IPS-15b (cell line): ENCODE measurements around the gene HRAS.
A peak's percentile ranks its signal among the peaks of the same experiment; 100 is the strongest.

Experiments
- H3K27me3 ChIP-seq: one replicate; pipeline ENCODE4 v1.6.1; 2013; ENCODE audit warnings: low read length; ENCODE audit not compliant: control insufficient read depth, insufficient read depth
- H3K36me3 ChIP-seq: one replicate; pipeline ENCODE4 v1.6.1; 2013; ENCODE audit warnings: low read length; ENCODE audit not compliant: control insufficient read depth, insufficient read depth
- H3K4me1 ChIP-seq: one replicate; pipeline ENCODE4 v1.6.1; 2013; ENCODE audit warnings: mild to moderate bottlenecking, low read length; ENCODE audit not compliant: control insufficient read depth, insufficient read depth
- H3K4me3 ChIP-seq: one replicate; pipeline ENCODE4 v1.5.1; 2013; ENCODE audit warnings: low read depth, low read length
- H3K9ac ChIP-seq: one replicate; pipeline ENCODE4 v1.6.1; 2013; ENCODE audit warnings: low read depth, mild to moderate bottlenecking, low read length
- H3K9me3 ChIP-seq: one replicate; pipeline ENCODE4 v1.6.1; 2013; ENCODE audit warnings: mild to moderate bottlenecking, low read length; ENCODE audit not compliant: control insufficient read depth, insufficient read depth

The HRAS gene

GRCh38 chr11:545171-545570, 9.8 kb upstream of the HRAS start:
- Histone ChIP-seq H3K9me3 (no peaks in the 10 kb centered on the region), H3K27me3 (no peaks in the 10 kb centered on the region), H3K9ac (no peak overlapping the region), H3K36me3 (no peaks in the 10 kb centered on the region), H3K4me3 (no peak overlapping the region), H3K4me1 (no peaks in the 10 kb centered on the region)

- Histone ChIP-seq H3K4me1 (no peaks in the 10 kb centered on the region), H3K27me3 (no peaks in the 10 kb centered on the region), H3K9me3 (no peaks in the 10 kb centered on the region), H3K4me3 (no peak overlapping the region), H3K9ac (no peak overlapping the region), H3K36me3 (no peaks in the 10 kb centered on the region)
Observed at GRCh38 chr11:544817-545166, 9.4 kb upstream of the HRAS start.

- Histone ChIP-seq H3K9ac (no peak overlapping the region), H3K9me3 (no peaks in the 10 kb centered on the region), H3K27me3 (peaks cover 5% of the 10 kb centered on the region), H3K36me3 (no peaks in the 10 kb centered on the region), H3K4me1 (no peaks in the 10 kb centered on the region), H3K4me3 (no peak overlapping the region)
Observed at GRCh38 chr11:541433-541885, 6.1 kb upstream of the HRAS start.

GRCh38 chr11:540583-541432, 5.4 kb upstream of the HRAS start:
- H3K4me3 ChIP-seq, result no peak overlapping the region
- H3K27me3 ChIP-seq, result peaks cover 5% of the 10 kb centered on the region
- no peaks in the 10 kb centered on the region for H3K36me3 ChIP-seq
- H3K4me1 ChIP-seq, result no peaks in the 10 kb centered on the region
- H3K9me3 ChIP-seq, result no peaks in the 10 kb centered on the region
- H3K9ac ChIP-seq, result no peak overlapping the region

- H3K4me1 ChIP-seq, result no peaks in the 10 kb centered on the region
- H3K4me3 ChIP-seq, result no peak overlapping the region
- peaks cover 5% of the 10 kb centered on the region for H3K27me3 ChIP-seq
- no peaks in the 10 kb centered on the region for H3K9me3 ChIP-seq
- H3K36me3 ChIP-seq, result no peaks in the 10 kb centered on the region
- no peak overlapping the region for H3K9ac ChIP-seq
Observed at GRCh38 chr11:539971-540481, 4.7 kb upstream of the HRAS start.

- Histone ChIP-seq H3K27me3 (peaks cover 5% of the 10 kb centered on the region), H3K4me3 (no peak overlapping the region), H3K36me3 (peaks cover 4% of the 10 kb centered on the region), H3K9me3 (no peaks in the 10 kb centered on the region), H3K9ac (no peak overlapping the region), H3K4me1 (no peaks in the 10 kb centered on the region)
Observed at GRCh38 chr11:538431-539051, 3.2 kb upstream of the HRAS start.

GRCh38 chr11:537622-538430, 2.5 kb upstream of the HRAS start:
- Histone ChIP-seq H3K4me1 (no peaks in the 10 kb centered on the region), H3K9ac (no peak overlapping the region), H3K9me3 (no peaks in the 10 kb centered on the region), H3K4me3 (peak overlapping the region; percentile 70), H3K27me3 (peaks cover 5% of the 10 kb centered on the region), H3K36me3 (peaks cover 12% of the 10 kb centered on the region)

- Histone ChIP-seq H3K4me1 (no peaks in the 10 kb centered on the region), H3K9me3 (no peaks in the 10 kb centered on the region), H3K27me3 (peaks cover 5% of the 10 kb centered on the region), H3K4me3 (peak within 1 kb of the TSS; percentile 70), H3K9ac (no peak within 1 kb of the TSS), H3K36me3 (peaks cover 20% of the 10 kb centered on the region)
Observed at GRCh38 chr11:536841-537621, 1.7 kb upstream of the HRAS start, which contains the start of gene LRRC56. TSS of gene LRRC56 (plus strand) at chr11:537527. CDS start at chr11:540685, 3,158 bp downstream.

GRCh38 chr11:535210-535518, 212 bp downstream of the HRAS start:
- Histone ChIP-seq H3K4me3 (peak overlapping the region; percentile 64), H3K27me3 (peaks cover 5% of the 10 kb centered on the region), H3K9ac (no peak overlapping the region)

GRCh38 chr11:534396-535209, 773 bp downstream of the HRAS start:
- peaks cover 23% of the 10 kb centered on the region for H3K36me3 ChIP-seq
- H3K27me3 ChIP-seq, result peaks cover 5% of the 10 kb centered on the region
- H3K4me3 ChIP-seq, result peak overlapping the region; percentile 64
- no peaks in the 10 kb centered on the region for H3K4me1 ChIP-seq
- H3K9ac ChIP-seq, result peak overlapping the region; percentile 65
- no peaks in the 10 kb centered on the region for H3K9me3 ChIP-seq

More at GRCh38 chr11:535210-535518, 212 bp downstream of the HRAS start:
- peaks cover 22% of the 10 kb centered on the region for H3K36me3 ChIP-seq
- H3K4me1 ChIP-seq, result no peaks in the 10 kb centered on the region
- no peaks in the 10 kb centered on the region for H3K9me3 ChIP-seq
